Measurements from ENCODE around the gene MCTP1.

The MCTP1 gene

DNA sequence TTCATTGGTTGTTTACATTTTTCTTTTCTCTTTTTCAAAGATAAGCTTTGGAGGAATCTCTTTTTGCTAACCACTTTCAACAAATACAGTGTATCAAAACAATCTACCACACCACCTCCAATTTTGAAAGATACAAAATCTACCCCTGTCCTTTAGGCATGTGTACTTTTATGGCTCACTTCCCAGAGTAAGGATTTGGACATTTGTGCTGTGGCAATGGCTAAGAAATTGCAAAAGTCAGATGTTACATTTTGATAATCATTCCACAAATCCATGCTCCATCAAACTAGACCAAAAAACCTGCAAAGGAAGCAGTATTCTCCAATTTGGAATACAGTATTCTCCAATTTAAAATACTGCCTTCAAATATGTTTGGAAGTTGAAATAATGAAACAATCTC lies 204.9 kb downstream of the MCTP1 start:
- Histone ChIP-seq H3F3A (ENCODE audit: insufficient read depth, low read length) (no peaks in the 10 kb centered on the region), H3K27me3 (replicated peaks; ENCODE audit: insufficient read depth, low read length) (no peaks in the 10 kb centered on the region), H3K9me2 (replicated peaks; ENCODE audit: insufficient read depth, low read length) (no peaks in the 10 kb centered on the region), H3K4me1 (ENCODE audit: low read length) (no peaks in the 10 kb centered on the region), H3K9ac (ENCODE audit: low read length) (no peak overlapping the region), H3K9me3 (replicated peaks; ENCODE audit: insufficient read depth, low read length) (no peaks in the 10 kb centered on the region), H3K4me2 (ENCODE audit: low read depth, low read length) (no peak overlapping the region), H4K20me1 (ENCODE audit: insufficient read depth, low read length) (no peaks in the 10 kb centered on the region), H3K36me3 (replicated peaks; ENCODE audit: insufficient read depth, low read length) (no peaks in the 10 kb centered on the region), H3K27ac (ENCODE audit: low read length) (no peak overlapping the region), H3K79me2 (ENCODE audit: low read length) (no peaks in the 10 kb centered on the region), H2AFZ (ENCODE audit: low read length) (no peak overlapping the region), H3K4me3 (ENCODE audit: low read length) (no peak overlapping the region)
- DNase-seq: no peak
- TF ChIP-seq EZH2 (optimal IDR thresholded peaks at IDR 0.05; ENCODE audit: low read depth, low read length) (no peak), EZH2phosphoT487 (IDR thresholded peaks at IDR 0.05; ENCODE audit: low read length) (no peak)
- TF ChIP-seq, protein P1, sequence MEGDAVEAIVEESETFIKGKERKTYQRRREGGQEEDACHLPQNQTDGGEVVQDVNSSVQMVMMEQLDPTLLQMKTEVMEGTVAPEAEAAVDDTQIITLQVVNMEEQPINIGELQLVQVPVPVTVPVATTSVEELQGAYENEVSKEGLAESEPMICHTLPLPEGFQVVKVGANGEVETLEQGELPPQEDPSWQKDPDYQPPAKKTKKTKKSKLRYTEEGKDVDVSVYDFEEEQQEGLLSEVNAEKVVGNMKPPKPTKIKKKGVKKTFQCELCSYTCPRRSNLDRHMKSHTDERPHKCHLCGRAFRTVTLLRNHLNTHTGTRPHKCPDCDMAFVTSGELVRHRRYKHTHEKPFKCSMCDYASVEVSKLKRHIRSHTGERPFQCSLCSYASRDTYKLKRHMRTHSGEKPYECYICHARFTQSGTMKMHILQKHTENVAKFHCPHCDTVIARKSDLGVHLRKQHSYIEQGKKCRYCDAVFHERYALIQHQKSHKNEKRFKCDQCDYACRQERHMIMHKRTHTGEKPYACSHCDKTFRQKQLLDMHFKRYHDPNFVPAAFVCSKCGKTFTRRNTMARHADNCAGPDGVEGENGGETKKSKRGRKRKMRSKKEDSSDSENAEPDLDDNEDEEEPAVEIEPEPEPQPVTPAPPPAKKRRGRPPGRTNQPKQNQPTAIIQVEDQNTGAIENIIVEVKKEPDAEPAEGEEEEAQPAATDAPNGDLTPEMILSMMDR (IDR thresholded peaks at IDR 0.05; ENCODE audit: low read length): no peak

DNA sequence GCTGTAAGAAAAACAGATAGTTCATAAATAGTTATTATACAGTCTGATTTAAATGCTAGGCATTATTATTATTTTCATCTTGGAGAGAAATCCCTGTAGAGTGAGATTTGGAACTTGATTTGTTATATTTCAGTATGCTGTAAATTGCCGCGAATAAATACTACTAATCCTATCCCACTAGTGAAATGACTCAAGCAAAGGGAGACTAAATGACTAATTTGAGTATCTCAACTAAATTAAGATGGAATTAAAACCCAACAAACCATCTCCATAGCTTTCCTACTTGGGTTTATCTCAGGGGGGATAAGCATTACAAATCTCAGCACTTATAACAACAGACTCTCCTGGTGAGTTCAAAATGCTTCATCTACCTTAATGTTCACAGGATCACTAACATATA lies 206.0 kb downstream of the MCTP1 start:
- no peaks in the 10 kb centered on the region for H3K27me3 ChIP-seq (replicated peaks; ENCODE audit: insufficient read depth, low read length)
- no peak overlapping the region for H3K27ac ChIP-seq (ENCODE audit: low read length)
- no peak overlapping the region for H2AFZ ChIP-seq (ENCODE audit: low read length)

DNA sequence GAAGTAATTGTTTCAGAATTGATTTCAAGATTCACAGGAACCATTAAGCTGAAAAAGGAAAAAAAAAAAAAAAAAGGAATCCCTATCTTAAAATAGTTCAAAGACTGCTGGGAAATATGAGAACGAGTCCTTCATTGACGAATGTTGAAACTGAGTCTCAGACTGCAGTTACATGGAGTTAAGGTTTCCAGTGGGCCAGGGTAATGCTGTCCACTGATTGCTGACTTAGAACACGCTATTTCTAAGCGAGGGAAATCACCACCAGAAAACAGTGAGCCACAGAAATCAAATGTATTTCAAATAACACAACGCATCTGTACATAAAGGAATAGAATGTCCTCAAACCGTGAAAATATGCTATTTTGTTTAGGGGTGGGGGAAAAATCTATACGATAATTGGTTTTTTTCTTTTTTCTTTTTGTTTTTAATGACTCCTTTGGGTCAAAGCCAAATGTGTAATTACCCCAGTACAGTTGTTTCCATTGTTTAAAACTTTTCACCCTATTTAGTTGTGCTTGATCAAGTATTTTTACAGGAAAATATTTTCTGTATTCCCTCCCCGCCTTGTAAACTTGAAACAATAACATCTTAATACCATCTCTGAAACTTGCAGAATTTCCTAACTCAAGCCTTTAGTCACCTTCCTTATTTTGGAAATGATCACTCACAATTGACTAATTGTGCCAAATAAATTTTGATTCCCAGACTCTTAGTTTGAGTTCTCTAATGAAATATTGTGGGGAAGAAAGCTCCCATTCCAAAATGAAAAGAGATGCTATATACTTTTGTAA lies 208.3 kb downstream of the MCTP1 start:
- Histone ChIP-seq H3K9me2 (replicated peaks; ENCODE audit: insufficient read depth, low read length) (no peaks in the 10 kb centered on the region), H3K27ac (ENCODE audit: low read length) (no peak overlapping the region), H3K9ac (ENCODE audit: low read length) (no peak overlapping the region), H3K27me3 (replicated peaks; ENCODE audit: insufficient read depth, low read length) (no peaks in the 10 kb centered on the region), H3K79me2 (ENCODE audit: low read length) (no peaks in the 10 kb centered on the region), H3K9me3 (replicated peaks; ENCODE audit: insufficient read depth, low read length) (no peaks in the 10 kb centered on the region), H2AFZ (ENCODE audit: low read length) (no peak overlapping the region), H3K4me3 (ENCODE audit: low read length) (no peak overlapping the region), H4K20me1 (ENCODE audit: insufficient read depth, low read length) (no peaks in the 10 kb centered on the region), H3K4me1 (ENCODE audit: low read length) (no peaks in the 10 kb centered on the region), H3K4me2 (ENCODE audit: low read depth, low read length) (no peak overlapping the region), H3K36me3 (replicated peaks; ENCODE audit: insufficient read depth, low read length) (no peaks in the 10 kb centered on the region), H3F3A (ENCODE audit: insufficient read depth, low read length) (no peaks in the 10 kb centered on the region)
- TF ChIP-seq EZH2 (optimal IDR thresholded peaks at IDR 0.05; ENCODE audit: low read depth, low read length): no peak
- TF ChIP-seq, protein P1 (IDR thresholded peaks at IDR 0.05; ENCODE audit: low read length): no peak
- no peak for TF ChIP-seq EZH2phosphoT487 (IDR thresholded peaks at IDR 0.05; ENCODE audit: low read length)
- no peak for DNase-seq

More for the DNA sequence above, 206.0 kb downstream of the MCTP1 start:
- no peak overlapping the region for H3K4me2 ChIP-seq (ENCODE audit: low read depth, low read length)
- no peaks in the 10 kb centered on the region for H3K4me1 ChIP-seq (ENCODE audit: low read length)
- H3F3A ChIP-seq (ENCODE audit: insufficient read depth, low read length): no peaks in the 10 kb centered on the region
- H3K36me3 ChIP-seq (replicated peaks; ENCODE audit: insufficient read depth, low read length): no peaks in the 10 kb centered on the region
- no peaks in the 10 kb centered on the region for H3K9me2 ChIP-seq (replicated peaks; ENCODE audit: insufficient read depth, low read length)
- H3K9ac ChIP-seq (ENCODE audit: low read length): no peak overlapping the region
- DNase-seq: no peak
- H3K4me3 ChIP-seq (ENCODE audit: low read length): no peak overlapping the region
- TF ChIP-seq, protein P1 (IDR thresholded peaks at IDR 0.05; ENCODE audit: low read length): no peak
- TF ChIP-seq EZH2phosphoT487 (IDR thresholded peaks at IDR 0.05; ENCODE audit: low read length) (no peak), EZH2 (optimal IDR thresholded peaks at IDR 0.05; ENCODE audit: low read depth, low read length) (no peak)
- H3K79me2 ChIP-seq (ENCODE audit: low read length): no peaks in the 10 kb centered on the region
- no peaks in the 10 kb centered on the region for H3K9me3 ChIP-seq (replicated peaks; ENCODE audit: insufficient read depth, low read length)
- no peaks in the 10 kb centered on the region for H4K20me1 ChIP-seq (ENCODE audit: insufficient read depth, low read length)

Data from MM.1S (cell line).